SK-N-DZ (cell line): ENCODE measurements around the gene C16orf96.

Experiments used
- DNase-seq: peaks from one replicate; pipeline ENCODE4 v3.0.0-alpha.2; 2015; ENCODE audit warnings: low spot score

C16orf96 gene

GRCh38 chr16:4525069-4525468 lies 31.1 kb upstream of the C16orf96 start:
- no peak for DNase-seq

- no peak for DNase-seq
Measured at GRCh38 chr16:4525634-4526277, 30.4 kb upstream of the C16orf96 start.

- no peak for DNase-seq
Measured at GRCh38 chr16:4529085-4530060, 26.8 kb upstream of the C16orf96 start.

- DNase-seq = no peak
Measured at GRCh38 chr16:4531811-4532210, 24.3 kb upstream of the C16orf96 start.

GRCh38 chr16:4532238-4532637 lies 23.9 kb upstream of the C16orf96 start:
- DNase-seq = no peak

GRCh38 chr16:4533490-4533889 lies 22.6 kb upstream of the C16orf96 start:
- DNase-seq = no peak

GRCh38 chr16:4534151-4534790 lies 21.9 kb upstream of the C16orf96 start:
- no peak for DNase-seq

GRCh38 chr16:4535627-4536108 lies 20.5 kb upstream of the C16orf96 start:
- DNase-seq = no peak

GRCh38 chr16:4536391-4537106 lies 19.6 kb upstream of the C16orf96 start:
- no peak for DNase-seq

GRCh38 chr16:4537376-4538343 lies 18.5 kb upstream of the C16orf96 start:
- DNase-seq = no peak

GRCh38 chr16:4538350-4539235 lies 17.5 kb upstream of the C16orf96 start, which contains the start of gene CDIP1:
TSS of gene CDIP1 (minus strand) at chr16:4538773. CDS start at chr16:4514130, 24,643 bp downstream.
- DNase-seq = peak; percentile 97

- no peak for DNase-seq
Measured at GRCh38 chr16:4539716-4540284, 16.3 kb upstream of the C16orf96 start.

GRCh38 chr16:4544473-4544872 lies 11.7 kb upstream of the C16orf96 start:
- DNase-seq = no peak

GRCh38 chr16:4548124-4548523 lies 8.0 kb upstream of the C16orf96 start:
- DNase-seq = no peak

- no peak for DNase-seq
Measured at GRCh38 chr16:4550591-4550990, 5.5 kb upstream of the C16orf96 start.

GRCh38 chr16:4552541-4552940 lies 3.6 kb upstream of the C16orf96 start:
- no peak for DNase-seq

GRCh38 chr16:4556580-4556979 lies 440 bp downstream of the C16orf96 start:
- no peak for DNase-seq

- no peak for DNase-seq
Measured at GRCh38 chr16:4557973-4558372, 1.8 kb downstream of the C16orf96 start.

- no peak for DNase-seq
Measured at GRCh38 chr16:4561596-4561995, 5.5 kb downstream of the C16orf96 start.
